Brain microvascular endothelial cell (primary cell): ENCODE measurements around the gene HSD11B1.

Experiments used
- DNase-seq: peaks from one replicate; pipeline ENCODE4 v3.0.0-alpha.2; 2020
- H3K27ac ChIP-seq: fragments of 250-450 bp; sonication (Bioruptor Pico); 2 replicates; pipeline ENCODE4 v1.5.1; 2020; ENCODE audit warnings: mild to moderate bottlenecking, moderate library complexity
- H3K27me3 ChIP-seq: fragments of 250-450 bp; sonication (Bioruptor Pico); replicated peaks from 2 replicates; pipeline ENCODE4 v1.5.1; 2020; ENCODE audit warnings: mild to moderate bottlenecking
- H3K36me3 ChIP-seq: fragments of 250-450 bp; sonication (Bioruptor Pico); replicated peaks from 2 replicates; pipeline ENCODE4 v1.5.1; 2020; ENCODE audit warnings: mild to moderate bottlenecking
- H3K4me3 ChIP-seq: 2 replicates; pipeline ENCODE4 v1.5.1; 2011; ENCODE audit warnings: low read depth, mild to moderate bottlenecking, control low read depth, low read length, moderate library complexity
- in situ Hi-C: cut with HindIII; loops from 2 replicates; pipeline ENCODE4 v1.10.0; 2017; ENCODE audit warnings: low sequenced_read_pairs, low pct_ligation_motif_present
- TF ChIP-seq, protein P1 (sequence below): IDR thresholded peaks from 2 replicates; pipeline ENCODE4 v1.5.1; 2011; ENCODE audit warnings: low read depth, mild to moderate bottlenecking, moderate library complexity, low read length, control low read depth, inconsistent platforms; ENCODE audit errors: missing control alignments

Gene HSD11B1

DNA sequence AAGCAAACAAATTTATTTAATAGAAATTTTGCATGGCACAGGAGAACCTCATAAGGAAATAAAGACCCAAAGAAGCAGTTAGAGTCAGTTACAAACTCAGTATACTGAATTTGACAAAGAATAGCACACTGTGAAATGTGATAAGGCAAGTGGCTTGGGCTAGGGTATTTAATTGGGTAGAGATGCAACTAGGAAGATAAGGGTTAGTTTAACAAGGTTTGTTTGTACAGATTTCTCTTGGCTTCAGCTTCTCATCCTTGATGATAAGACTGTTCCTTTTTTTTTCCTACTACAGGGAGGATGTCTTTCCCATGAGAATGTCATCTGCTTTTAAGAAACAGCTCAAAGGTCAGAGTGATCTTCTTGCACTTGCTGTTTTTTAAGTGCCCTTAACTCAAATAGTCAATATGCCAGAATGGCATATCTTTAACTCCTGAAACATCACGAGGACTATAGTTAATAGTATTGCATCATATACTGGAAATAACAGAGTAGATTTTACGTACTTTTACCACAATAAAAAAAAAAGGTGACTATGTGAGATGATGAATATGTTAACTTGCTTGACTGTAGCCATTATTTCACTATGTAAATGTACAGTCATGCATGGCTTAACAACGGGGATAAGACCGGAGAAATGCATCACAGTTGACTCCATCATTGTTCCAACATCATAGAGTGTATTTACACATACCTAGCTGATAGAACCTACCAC, 42.0 kb downstream of the HSD11B1 start:
- TF ChIP-seq, protein P1, sequence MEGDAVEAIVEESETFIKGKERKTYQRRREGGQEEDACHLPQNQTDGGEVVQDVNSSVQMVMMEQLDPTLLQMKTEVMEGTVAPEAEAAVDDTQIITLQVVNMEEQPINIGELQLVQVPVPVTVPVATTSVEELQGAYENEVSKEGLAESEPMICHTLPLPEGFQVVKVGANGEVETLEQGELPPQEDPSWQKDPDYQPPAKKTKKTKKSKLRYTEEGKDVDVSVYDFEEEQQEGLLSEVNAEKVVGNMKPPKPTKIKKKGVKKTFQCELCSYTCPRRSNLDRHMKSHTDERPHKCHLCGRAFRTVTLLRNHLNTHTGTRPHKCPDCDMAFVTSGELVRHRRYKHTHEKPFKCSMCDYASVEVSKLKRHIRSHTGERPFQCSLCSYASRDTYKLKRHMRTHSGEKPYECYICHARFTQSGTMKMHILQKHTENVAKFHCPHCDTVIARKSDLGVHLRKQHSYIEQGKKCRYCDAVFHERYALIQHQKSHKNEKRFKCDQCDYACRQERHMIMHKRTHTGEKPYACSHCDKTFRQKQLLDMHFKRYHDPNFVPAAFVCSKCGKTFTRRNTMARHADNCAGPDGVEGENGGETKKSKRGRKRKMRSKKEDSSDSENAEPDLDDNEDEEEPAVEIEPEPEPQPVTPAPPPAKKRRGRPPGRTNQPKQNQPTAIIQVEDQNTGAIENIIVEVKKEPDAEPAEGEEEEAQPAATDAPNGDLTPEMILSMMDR: no peak
- Histone ChIP-seq H3K27me3 (no peaks in the 10 kb centered on the region), H3K36me3 (no peaks in the 10 kb centered on the region), H3K27ac (no peak overlapping the region), H3K4me3 (no peak overlapping the region)
- DNase-seq: no peak
- in situ Hi-C loops: no loop called here

GRCh38 chr1:209747580-209748262, 43.1 kb downstream of the HSD11B1 start:
- peak; percentile 53 for DNase-seq
- no peaks in the 10 kb centered on the region for H3K36me3 ChIP-seq
- in situ Hi-C loops: no loop called here
- no peaks in the 10 kb centered on the region for H3K27me3 ChIP-seq
- H3K27ac ChIP-seq: no peak overlapping the region
- TF ChIP-seq, protein P1: peak; percentile 84
- peak overlapping the region; percentile 40 for H3K4me3 ChIP-seq

DNA sequence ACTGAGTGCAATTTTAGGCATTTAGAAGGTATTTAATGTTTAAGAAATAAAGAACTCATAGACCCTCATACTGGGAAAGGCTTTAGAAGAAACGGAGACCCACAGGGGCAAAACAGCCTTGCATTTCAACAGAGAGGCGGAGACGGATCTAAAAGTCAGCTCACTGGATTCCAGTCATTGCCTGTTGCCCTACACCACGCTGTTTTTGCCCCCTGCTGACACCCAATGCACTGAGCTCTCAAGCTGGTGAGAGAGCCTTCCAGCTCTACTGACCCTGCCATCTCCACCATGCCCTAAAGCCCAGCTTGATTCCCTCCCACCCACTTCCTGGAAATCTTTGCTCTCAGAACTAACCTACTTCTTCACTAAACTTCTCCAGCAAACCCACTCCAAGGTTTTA, 44.0 kb downstream of the HSD11B1 start:
- H3K27ac ChIP-seq: no peak overlapping the region
- in situ Hi-C loops: no loop called here
- no peaks in the 10 kb centered on the region for H3K27me3 ChIP-seq
- DNase-seq: no peak
- TF ChIP-seq, protein P1: peak; percentile 3
- no peak overlapping the region for H3K4me3 ChIP-seq
- H3K36me3 ChIP-seq: no peaks in the 10 kb centered on the region

DNA sequence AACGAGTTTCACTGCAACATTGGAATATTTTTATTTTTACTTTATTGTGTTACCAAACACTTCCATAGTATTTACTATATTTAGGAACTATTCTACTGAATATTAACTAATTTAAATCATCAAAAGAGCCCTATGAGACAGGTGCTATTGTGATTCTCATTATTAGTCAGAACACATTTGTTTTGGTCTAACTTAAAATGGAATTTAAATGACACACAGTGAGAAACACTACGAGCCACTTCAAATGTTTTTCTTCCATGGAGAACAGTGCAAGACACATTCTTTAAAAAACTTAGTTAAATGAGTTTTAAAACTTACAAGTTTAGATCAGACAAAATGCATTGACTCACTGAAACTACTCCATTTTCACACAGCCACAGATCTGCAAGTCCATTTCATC, 44.6 kb downstream of the HSD11B1 start:
- no peaks in the 10 kb centered on the region for H3K27me3 ChIP-seq
- in situ Hi-C loops: no loop called here
- no peak overlapping the region for H3K27ac ChIP-seq
- no peak overlapping the region for H3K4me3 ChIP-seq
- TF ChIP-seq, protein P1: no peak
- DNase-seq: no peak
- H3K36me3 ChIP-seq: no peaks in the 10 kb centered on the region

DNA sequence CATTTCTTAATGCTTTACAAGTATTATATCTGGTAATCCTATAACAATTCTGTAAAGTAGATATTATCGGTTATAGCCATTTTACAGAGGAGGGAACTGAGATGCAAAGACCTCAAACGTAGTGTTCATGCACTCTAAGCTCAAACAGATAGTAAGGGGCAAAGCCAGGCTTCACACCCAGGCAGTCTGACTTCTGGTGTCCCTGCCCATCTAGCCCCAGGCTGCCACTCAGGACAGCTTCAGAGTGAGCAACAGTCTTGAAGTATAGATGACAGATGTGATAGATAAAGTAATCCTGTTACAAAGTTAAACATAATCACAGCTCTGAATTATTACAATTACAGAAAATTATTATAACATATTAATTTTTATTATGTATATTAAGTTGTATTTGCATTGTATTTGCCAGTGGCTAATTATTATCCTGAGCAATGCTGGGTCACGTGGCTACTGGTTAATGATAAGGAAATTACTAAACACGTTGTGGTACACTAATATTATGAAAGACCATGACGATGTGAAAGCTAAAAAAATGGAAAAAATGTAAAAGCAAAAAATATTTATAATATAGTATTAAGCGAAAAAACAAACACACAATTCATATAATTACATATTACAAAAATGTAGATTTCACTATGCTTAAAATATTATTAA, 45.2 kb downstream of the HSD11B1 start:
- DNase-seq: no peak
- Histone ChIP-seq H3K36me3 (no peaks in the 10 kb centered on the region), H3K27me3 (no peaks in the 10 kb centered on the region), H3K27ac (no peak overlapping the region), H3K4me3 (no peak overlapping the region)
- TF ChIP-seq, protein P1: no peak
- in situ Hi-C loops: no loop called here
